Small intestine (tissue), 16 donors: ENCODE measurements around the gene DAGLA. TPM values are rescaled to one million over a fixed set of nuclear protein-coding genes. Genes with fewer than 3 reads are reported as not detected.

ENCODE experiments used
- DNase-seq, 2 donors: peaks; one replicate each; pipeline versions ENCODE4 v3.0.0 to v3.0.0-alpha.2; 2013
- FAIRE-seq: peaks from 2 replicates; lab custom pipeline; 2012; peaks lifted over from hg19 to GRCh38; lab: Jason Lieb, UNC
- H3K27ac ChIP-seq, 3 donors: one replicate each; pipeline ENCODE4 v1.5.1; 2013; ENCODE audit warnings: low read length in 2 of 3, mild to moderate bottlenecking in 2 of 3, control low read depth in 1 of 3, inconsistent platforms in 1 of 3, low read depth in 1 of 3, moderate library complexity in 1 of 3
- H3K27me3 ChIP-seq, 3 donors: one replicate each; pipeline ENCODE4 v1.6.1; 2013; ENCODE audit warnings: low read length in 3 of 3, inconsistent platforms in 1 of 3; ENCODE audit not compliant: control insufficient read depth in 3 of 3, insufficient read depth in 3 of 3
- H3K36me3 ChIP-seq, 3 donors: one replicate each; pipeline ENCODE4 v1.6.1; 2013; ENCODE audit warnings: low read length in 3 of 3, inconsistent platforms in 1 of 3, low read depth in 1 of 3, mild to moderate bottlenecking in 1 of 3, moderate library complexity in 1 of 3; ENCODE audit not compliant: control insufficient read depth in 3 of 3, insufficient read depth in 2 of 3
- H3K4me1 ChIP-seq, 3 donors: one replicate each; pipeline ENCODE4 v1.6.1; 2013; ENCODE audit warnings: low read length in 2 of 3, inconsistent platforms in 1 of 3, low read depth in 1 of 3, mild to moderate bottlenecking in 1 of 3, moderate library complexity in 1 of 3; ENCODE audit not compliant: control insufficient read depth in 3 of 3, insufficient read depth in 2 of 3
- H3K4me3 ChIP-seq, 3 donors: one replicate each; pipeline ENCODE4 v1.5.1; 2013; ENCODE audit warnings: low read length in 3 of 3, control low read depth in 1 of 3, inconsistent platforms in 1 of 3, low read depth in 1 of 3, mild to moderate bottlenecking in 1 of 3, moderate library complexity in 1 of 3
- H3K9me3 ChIP-seq, 2 donors: one replicate each; pipeline ENCODE4 v1.6.1; 2013; ENCODE audit warnings: low read depth in 1 of 2, low read length in 1 of 2; ENCODE audit not compliant: control insufficient read depth in 2 of 2, insufficient read depth in 1 of 2
- WGBS, 3 donors: extraction: QIAGEN DNeasy Blood & Tissue Kit; methylation state at CpG; one replicate each; pipeline ENCODE4 v1.1.7; 2013; 5-methylcytosine and 5-hydroxymethylcytosine counted together
- long read RNA-seq, 10 donors: transcript quantifications; one replicate each; lab custom pipeline, GENCODE V29; 2026
- polyA plus RNA-seq, 4 donors: library from polyadenylated mRNA; stranded (reverse) in 3 of 4; unstranded in 1 of 4; fragments of 200-250 nt in 3 of 4; fragments of 120-200 nt in 1 of 4; gene quantifications; one replicate each; pipeline versions ENCODE4 v1.2.1 to v1.2.3, GENCODE V29; 2013
- donor health status: healthy with polysubstance abuse.
- donor health status: control.
- donor health status: control.
- donor health status: Bipolar disorder and iron deficiency.
- donor health status: healthy.

DAGLA gene
- 10 to 100 TPM in 1 of 4 donors, 1 to 10 TPM in 2, under 1 TPM in 1; 0.22 to 14.9 (median 3.8) TPM for polyA plus RNA-seq
- long read RNA-seq, donor 1 = 0 reads
- long read RNA-seq, donor 2 = 0 reads
- long read RNA-seq, donor 3 = 0 reads
- long read RNA-seq, donor 4 = 0 reads
- long read RNA-seq, donor 5 = 0 reads
- long read RNA-seq, donor 6 = 0 reads
- long read RNA-seq, donor 7 = 0 reads
- long read RNA-seq, donor 8 = 0 reads
- long read RNA-seq, donor 9 = 0 reads
- long read RNA-seq, donor 10, partial matches to known transcripts = 5 of 5 reads
- long read RNA-seq, donor 10, other reads (novel, unspliced or antisense) = 0 of 5 reads

GRCh38 chr11:61679893-61680621, at the start of gene DAGLA:
Gene DAGLA, plus strand, starts transcription at chr11:61680391. Its CDS starts 39,765 bp downstream, at chr11:61720156.
- Histone ChIP-seq H3K27ac (peak within 1 kb of the TSS in 1 of 3 donors; percentile 86), H3K4me3 (peak within 1 kb of the TSS; percentile 31 to 74 (median 52)), H3K4me1 (peaks cover 0 to 51% (median 12%) of the 10 kb centered on the region in 3 donors), H3K36me3 (peaks cover 0 to 20% (median 0%) of the 10 kb centered on the region in 3 donors), H3K27me3 (peaks cover 0 to 6% (median 0%) of the 10 kb centered on the region in 3 donors), H3K9me3 (no peaks in the 10 kb centered on the region)
- WGBS, 3 donors = 3 to 5% (median 4%) methylated on average over 50 to 84 of the region's 84 CpGs
- DNase-seq (peak; percentile 59 to 87), FAIRE-seq (no peak)

- Histone ChIP-seq H3K4me1 (peaks cover 0 to 6% (median 0%) of the 10 kb centered on the region in 3 donors), H3K36me3 (no peaks in the 10 kb centered on the region), H3K27ac (no peak overlapping the region), H3K27me3 (no peaks in the 10 kb centered on the region), H3K9me3 (no peaks in the 10 kb centered on the region), H3K4me3 (no peak overlapping the region)
- FAIRE-seq = no peak
- 70 to 82% (median 80%) methylated on average over 12 of the region's 12 CpGs for WGBS, 3 donors
- no peak for DNase-seq
These were observed 48.1 kb upstream of the DAGLA start for GRCh38 chr11:61632096-61632495.

GRCh38 chr11:61635304-61635703, 44.9 kb upstream of the DAGLA start:
- no peaks in the 10 kb centered on the region for H3K36me3 ChIP-seq
- H3K27ac ChIP-seq = no peak overlapping the region
- no peak overlapping the region for H3K4me3 ChIP-seq
- H3K27me3 ChIP-seq = no peaks in the 10 kb centered on the region
- no peaks in the 10 kb centered on the region for H3K4me1 ChIP-seq
- 90 to 97% (median 95%) methylated on average over 1 of the region's 1 CpG for WGBS, 3 donors
- FAIRE-seq (no peak), DNase-seq (no peak)
- H3K9me3 ChIP-seq = no peaks in the 10 kb centered on the region

- Histone ChIP-seq H3K27ac (no peak overlapping the region), H3K4me1 (no peaks in the 10 kb centered on the region), H3K4me3 (no peak overlapping the region), H3K36me3 (no peaks in the 10 kb centered on the region), H3K9me3 (no peaks in the 10 kb centered on the region), H3K27me3 (no peaks in the 10 kb centered on the region)
- DNase-seq = no peak
- WGBS, 3 donors = 73 to 84% (median 77%) methylated on average over 5 of the region's 5 CpGs
- no peak for FAIRE-seq
These were observed 44.4 kb upstream of the DAGLA start for GRCh38 chr11:61635787-61636186.

GRCh38 chr11:61636676-61637075, 43.5 kb upstream of the DAGLA start:
- 71 to 86% (median 82%) methylated on average over 11 of the region's 11 CpGs for WGBS, 3 donors
- DNase-seq (no peak), FAIRE-seq (no peak)
- H3K4me1 ChIP-seq = no peaks in the 10 kb centered on the region
- H3K4me3 ChIP-seq = no peak overlapping the region
- H3K27ac ChIP-seq = no peak overlapping the region
- H3K27me3 ChIP-seq = no peaks in the 10 kb centered on the region
- no peaks in the 10 kb centered on the region for H3K36me3 ChIP-seq
- H3K9me3 ChIP-seq = no peaks in the 10 kb centered on the region

GRCh38 chr11:61637277-61637676, 42.9 kb upstream of the DAGLA start:
- no peaks in the 10 kb centered on the region for H3K27me3 ChIP-seq
- DNase-seq (no peak), FAIRE-seq (no peak)
- no peak overlapping the region for H3K27ac ChIP-seq
- H3K4me3 ChIP-seq = no peak overlapping the region
- 58 to 62% (median 61%) methylated on average over 9 of the region's 9 CpGs for WGBS, 3 donors
- H3K9me3 ChIP-seq = no peaks in the 10 kb centered on the region
- no peaks in the 10 kb centered on the region for H3K4me1 ChIP-seq
- no peaks in the 10 kb centered on the region for H3K36me3 ChIP-seq

GRCh38 chr11:61639816-61640443, 40.3 kb upstream of the DAGLA start:
- Histone ChIP-seq H3K9me3 (no peaks in the 10 kb centered on the region), H3K4me3 (no peak overlapping the region), H3K27ac (no peak overlapping the region), H3K27me3 (no peaks in the 10 kb centered on the region), H3K4me1 (no peaks in the 10 kb centered on the region), H3K36me3 (no peaks in the 10 kb centered on the region)
- WGBS, 3 donors = 73 to 85% (median 78%) methylated on average over 7 of the region's 7 CpGs
- no peak for DNase-seq
- FAIRE-seq = no peak

GRCh38 chr11:61642162-61642561, 38.0 kb upstream of the DAGLA start:
- H3K4me1 ChIP-seq = no peaks in the 10 kb centered on the region
- FAIRE-seq (no peak), DNase-seq (no peak)
- H3K4me3 ChIP-seq = no peak overlapping the region
- H3K27ac ChIP-seq = peak overlapping the region in 1 of 3 donors; percentile 25
- no peaks in the 10 kb centered on the region for H3K36me3 ChIP-seq
- H3K27me3 ChIP-seq = no peaks in the 10 kb centered on the region
- no peaks in the 10 kb centered on the region for H3K9me3 ChIP-seq
- 72 to 81% (median 75%) methylated on average over 8 of the region's 8 CpGs for WGBS, 3 donors
